ENCODE results near the gene TRAPPC5.

TRAPPC5 gene

DNA sequence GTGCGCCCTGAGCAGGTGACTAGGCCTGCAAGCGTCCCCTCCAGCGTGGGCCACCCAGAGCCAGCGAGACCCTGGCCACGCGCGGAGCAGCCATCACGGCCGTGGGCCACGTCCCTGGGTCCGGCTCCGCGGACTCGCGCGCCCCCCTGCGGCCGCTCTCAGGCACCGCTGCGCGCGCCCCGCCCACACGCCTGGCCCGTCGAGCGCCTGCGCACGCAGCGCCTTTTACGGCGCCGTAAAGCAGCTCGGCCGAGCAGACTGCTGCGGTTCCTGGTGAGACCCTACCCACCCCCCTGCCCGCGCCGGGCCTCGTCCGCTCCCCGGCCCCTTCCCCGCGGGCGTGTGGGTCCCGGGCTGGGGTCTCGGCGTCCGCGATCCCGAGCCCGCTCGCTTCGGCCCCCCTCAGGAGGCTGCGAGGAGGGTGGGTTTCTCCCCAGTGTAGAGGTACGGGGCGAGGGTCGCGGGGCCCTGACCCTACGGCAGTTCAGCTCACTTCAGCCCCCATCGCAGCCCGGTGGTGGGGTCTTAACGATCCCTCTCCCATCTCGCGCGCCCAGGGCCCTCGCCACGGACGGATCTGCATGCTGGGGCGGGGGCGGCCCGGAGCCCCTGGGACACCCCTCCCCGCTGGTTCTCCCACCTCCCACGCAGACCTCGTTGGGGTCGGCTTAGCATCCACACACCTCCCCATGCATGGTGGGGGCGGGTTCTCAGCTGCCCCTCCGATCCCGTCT, at the start of gene TRAPPC5:
TRAPPC5 (plus strand) TSS at position 228 of the 734 bp plus-strand sequence. CDS start 1,421 bp downstream, outside the sequence.
- DNase-seq = peak; percentile 93

- no peak for DNase-seq
Measured at GRCh38 chr19:7631577-7631976, 49.1 kb upstream of the TRAPPC5 start.

DNA sequence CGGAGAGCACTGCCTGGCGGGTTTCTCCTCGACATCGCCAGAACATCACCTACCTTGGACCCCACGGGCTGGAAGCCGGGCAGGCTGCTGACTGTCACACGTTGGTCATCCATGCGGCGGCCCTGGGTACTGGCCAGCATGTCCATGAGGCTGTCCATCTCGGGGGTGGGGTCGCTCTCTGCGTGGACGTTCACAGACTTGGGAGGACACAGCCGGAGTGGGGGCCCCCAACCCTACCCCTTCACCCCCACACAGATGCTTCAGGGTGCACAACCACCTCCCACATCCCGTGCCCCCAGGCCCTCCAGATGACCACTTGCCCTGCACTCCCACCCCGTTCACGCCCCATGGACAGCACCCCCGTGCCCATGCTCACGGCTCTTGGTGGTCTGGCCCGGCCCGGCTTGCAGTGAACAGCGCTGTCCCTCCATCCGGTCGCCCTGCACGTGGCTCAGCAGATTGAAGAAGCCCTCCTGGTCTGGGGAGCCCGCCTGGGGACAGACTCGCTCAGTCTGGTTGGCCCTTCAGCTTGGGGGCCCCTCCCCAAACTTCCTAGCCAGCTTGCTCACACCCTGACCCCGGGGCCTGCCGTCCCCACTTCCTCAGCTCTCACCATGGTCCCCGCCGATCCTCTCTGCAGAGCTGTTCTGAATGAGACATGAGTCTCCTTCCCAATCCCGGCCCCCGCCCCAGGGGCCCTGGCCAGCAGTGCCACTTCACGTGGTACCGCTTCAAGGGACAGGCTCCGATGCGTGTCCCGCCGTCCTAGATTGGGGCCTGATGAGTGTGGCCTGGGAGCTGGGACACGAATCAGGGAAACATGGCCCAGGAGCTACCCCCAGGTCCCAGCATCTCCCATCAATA, 48.1 kb upstream of the TRAPPC5 start:
- no peak for DNase-seq

GRCh38 chr19:7633698-7634097, 46.9 kb upstream of the TRAPPC5 start, which contains the start of gene PCP2:
TSS of gene PCP2 (minus strand) at chr19:7633719. CDS start at chr19:7633457, 262 bp downstream.
- no peak for DNase-seq

- DNase-seq = no peak
Measured at GRCh38 chr19:7635670-7636069, 45.0 kb upstream of the TRAPPC5 start.

GRCh38 chr19:7636317-7636690, 44.3 kb upstream of the TRAPPC5 start:
- DNase-seq = no peak

GRCh38 chr19:7636691-7637373, 43.8 kb upstream of the TRAPPC5 start, which contains the start of gene STXBP2:
TSS of gene STXBP2 (plus strand) at chr19:7637110. CDS start at chr19:7637150, 40 bp downstream.
- DNase-seq = peak; percentile 87

DNA sequence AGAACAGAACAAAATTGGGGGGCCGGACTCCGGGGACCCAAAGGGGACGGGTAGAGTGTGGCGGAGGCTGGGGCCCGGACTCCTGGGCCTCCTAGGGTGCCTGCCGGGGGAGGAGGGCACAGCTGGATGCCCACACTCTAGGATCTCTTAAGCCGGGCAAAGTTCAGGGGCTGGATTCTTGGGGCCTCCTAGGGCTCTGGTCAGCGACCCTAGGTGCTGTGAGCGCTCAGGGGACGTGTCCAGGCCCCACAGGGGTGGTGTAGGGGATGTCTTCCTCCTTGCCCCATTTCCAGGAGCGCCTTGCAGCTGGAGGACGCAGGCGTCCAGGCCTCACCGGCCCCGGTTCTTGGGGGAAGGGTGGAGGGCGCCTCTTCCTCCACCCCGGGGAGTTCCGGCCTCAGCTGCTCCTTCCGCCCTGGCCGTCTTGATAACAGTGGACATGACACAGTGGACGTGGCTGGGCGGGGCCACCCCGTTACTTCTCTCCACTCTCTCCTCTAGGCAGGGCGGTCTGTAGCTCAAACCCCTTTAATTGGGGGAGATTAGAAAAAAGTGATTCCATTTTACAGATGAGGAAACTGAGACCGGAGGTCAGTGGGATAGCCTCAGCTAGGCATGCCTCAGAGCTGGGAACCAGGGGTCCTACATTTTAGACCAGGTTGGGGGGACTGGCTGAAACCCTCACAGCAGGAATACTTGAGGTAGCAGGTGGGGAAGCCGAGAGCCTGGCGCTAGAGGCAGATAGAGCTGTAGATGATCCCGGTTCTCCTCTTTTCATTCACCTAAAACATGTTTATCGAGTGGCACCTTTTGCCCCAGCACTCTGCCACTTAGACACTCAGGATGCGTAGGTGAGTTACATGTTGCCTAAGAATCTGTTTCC, 43.0 kb upstream of the TRAPPC5 start:
- DNase-seq = peak; percentile 82

DNA sequence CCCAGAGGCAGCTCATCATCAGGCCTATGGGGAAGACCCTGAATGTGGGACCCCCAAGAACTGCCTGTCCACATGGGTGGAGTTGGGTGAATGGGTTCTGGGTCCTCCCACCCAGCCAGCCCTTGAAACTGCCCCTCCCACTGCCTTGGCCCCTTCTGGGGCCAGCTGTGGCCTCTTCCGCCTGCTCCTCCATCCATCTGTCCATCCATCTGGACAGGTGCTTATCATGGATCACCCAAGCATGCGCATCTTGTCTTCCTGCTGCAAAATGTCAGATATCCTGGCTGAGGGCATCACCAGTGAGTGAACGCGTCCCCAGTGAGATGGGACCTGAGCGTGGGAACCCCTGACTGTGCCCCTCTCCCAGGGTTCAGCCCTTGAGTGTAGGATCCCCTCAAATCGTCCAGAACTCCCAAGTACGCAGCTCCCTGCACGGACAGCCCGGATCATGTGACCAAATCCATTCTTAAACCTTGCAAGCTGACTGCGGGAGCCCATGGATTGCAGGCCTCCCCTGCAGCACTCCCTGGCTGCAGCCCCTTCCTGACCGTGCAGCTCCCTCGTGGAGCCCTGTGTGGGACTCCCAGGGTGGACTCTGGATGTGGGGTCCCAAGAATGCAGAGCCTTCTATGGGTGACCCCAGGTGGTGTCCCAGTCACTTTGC, 41.7 kb upstream of the TRAPPC5 start:
- DNase-seq = no peak

- no peak for DNase-seq
Measured at GRCh38 chr19:7639863-7640348, 40.7 kb upstream of the TRAPPC5 start.

DNA sequence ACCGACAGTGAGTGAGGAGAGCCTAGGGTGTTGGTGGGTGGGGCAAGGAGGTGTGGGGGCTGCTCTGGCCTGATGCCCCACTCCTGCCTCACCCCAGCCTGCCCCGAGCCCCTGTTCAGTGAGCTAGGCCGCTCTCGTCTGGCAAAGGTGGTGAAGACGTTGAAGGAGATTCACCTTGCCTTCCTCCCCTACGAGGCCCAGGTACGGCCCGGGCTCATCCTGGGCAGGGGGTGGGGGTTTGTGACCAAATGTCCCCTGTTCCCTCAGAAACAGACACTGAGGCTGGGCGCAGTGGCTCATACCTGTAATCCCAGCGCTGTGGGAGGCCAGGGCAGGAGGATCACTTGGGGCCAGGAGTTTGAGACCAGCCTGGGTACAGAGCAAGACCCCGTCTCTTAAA, 39.8 kb upstream of the TRAPPC5 start:
- DNase-seq = no peak

DNA sequence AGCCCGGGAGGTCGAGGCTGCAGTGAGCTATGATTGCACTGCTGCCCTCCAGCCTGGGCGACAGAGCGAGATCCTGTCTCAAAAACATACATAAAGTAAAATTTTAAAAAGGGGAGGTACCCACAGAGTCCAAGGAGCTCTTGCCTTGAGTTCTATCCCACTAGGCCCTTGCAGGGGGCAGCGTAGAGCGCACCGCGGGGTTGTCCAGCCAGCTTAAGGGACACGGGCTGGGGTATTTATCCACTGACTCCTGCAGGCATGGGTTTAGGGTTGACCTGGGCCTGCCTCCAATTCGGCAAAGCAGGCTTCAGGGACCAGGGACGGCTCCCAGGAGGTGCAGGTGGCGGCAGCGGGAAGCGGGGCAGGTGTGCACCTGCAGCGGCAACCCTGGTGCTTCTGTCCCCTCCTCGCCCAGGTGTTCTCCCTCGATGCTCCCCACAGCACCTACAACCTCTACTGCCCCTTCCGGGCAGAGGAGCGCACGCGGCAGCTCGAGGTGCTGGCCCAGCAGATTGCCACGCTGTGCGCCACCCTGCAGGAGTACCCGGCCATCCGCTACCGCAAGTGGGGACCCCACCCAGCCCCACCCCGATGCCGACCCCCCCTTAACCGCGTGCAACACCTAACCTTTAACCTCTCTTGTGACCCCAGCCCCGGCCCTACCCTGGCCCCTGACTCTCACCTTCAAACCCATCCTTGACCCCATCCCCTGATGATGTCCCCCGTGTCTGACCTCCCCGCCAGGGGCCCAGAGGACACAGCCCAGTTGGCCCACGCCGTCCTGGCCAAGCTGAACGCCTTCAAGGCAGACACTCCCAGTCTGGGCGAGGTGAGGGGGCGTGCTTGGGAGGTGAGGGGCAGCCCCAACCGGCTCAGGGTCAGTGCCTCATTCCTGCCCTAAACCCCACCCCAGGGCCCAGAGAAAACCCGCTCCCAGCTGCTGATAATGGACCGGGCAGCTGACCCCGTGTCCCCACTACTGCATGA, 39.0 kb upstream of the TRAPPC5 start:
- peak; percentile 43 for DNase-seq

- DNase-seq = no peak
Measured at GRCh38 chr19:7642295-7643030, 38.2 kb upstream of the TRAPPC5 start.

DNA sequence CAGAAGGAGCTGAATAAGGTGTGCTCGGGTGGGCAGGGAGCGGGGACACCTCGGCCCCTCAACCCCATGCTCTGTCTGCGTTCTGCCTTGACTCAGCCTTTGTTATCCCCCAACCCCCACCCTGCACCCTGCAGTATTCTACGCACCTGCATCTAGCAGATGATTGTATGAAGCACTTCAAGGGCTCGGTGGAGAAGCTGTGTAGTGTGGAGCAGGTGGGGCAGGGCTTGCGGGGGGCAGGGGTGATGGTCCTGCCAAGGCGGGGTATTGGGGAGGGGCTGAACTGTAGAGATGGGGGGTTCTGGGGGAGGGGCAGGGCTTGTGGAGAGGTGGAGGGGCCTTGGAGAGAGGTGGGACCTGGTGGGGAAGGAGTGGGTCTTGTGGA, 37.6 kb upstream of the TRAPPC5 start:
- no peak for DNase-seq

- peak; percentile 72 for DNase-seq
Measured at GRCh38 chr19:7643629-7644549, 36.7 kb upstream of the TRAPPC5 start.

DNA sequence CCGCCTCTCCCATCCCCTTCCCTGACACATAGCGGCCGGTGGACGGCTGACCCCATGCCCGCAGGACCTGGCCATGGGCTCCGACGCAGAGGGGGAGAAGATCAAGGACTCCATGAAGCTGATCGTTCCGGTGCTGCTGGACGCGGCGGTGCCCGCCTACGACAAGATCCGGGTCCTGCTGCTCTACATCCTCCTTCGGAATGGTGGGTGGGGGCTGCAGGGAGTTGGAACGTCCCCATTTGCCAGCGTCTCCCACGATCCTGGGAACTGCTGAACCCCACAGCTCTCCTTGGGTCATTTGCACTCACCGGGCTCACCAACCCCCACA, 36.1 kb upstream of the TRAPPC5 start:
- DNase-seq = no peak

- DNase-seq = peak; percentile 28
Measured at GRCh38 chr19:7645163-7645562, 35.5 kb upstream of the TRAPPC5 start.

DNA sequence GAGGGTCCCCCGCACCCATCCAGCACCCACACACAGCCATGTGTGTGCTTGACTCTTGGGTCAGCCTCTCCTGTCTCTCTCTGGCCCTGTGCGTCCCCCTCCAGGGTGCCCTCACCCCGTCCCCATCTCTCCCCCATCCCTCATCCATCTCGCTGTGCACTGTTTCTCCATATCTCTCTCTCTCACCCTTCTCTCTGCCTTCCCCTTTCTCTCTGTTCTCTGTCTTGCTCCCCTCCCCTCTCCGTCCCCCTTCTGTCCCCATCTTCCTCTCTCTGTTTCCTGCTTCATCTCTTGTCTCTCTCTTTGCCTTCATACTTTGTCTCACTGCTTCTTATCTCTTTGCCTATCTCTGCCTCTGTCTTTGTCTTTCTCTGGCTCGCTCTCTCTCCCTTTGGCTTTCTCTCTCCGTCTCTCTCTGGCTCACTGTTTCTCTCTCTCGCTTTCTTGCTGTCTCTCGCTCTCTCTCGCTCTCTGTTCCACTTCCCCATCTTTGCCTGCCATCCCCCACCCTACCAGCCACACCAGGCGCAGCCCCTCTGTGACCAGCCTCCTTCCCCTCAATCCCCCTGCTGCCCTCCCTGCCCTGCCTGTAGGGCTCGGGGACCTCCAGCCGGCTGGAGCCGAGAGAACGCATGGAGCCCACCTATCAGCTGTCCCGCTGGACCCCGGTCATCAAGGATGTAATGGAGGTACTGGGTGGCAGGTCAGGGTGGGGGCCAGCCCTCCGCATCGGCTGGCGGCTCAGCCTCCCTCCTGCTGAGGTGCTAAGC, 34.8 kb upstream of the TRAPPC5 start:
- no peak for DNase-seq
